Colonic mucosa (tissue), 4 donors: Measurements from ENCODE around the gene MIB2. TPM values are rescaled to one million over a fixed set of nuclear protein-coding genes. Genes with fewer than 3 reads are reported as not detected.

Experiments
- DNase-seq: peaks from one replicate; pipeline ENCODE4 v3.0.0-alpha.2; 2020
- H3K27ac ChIP-seq: fragments of 200-600 bp; one replicate; pipeline ENCODE4 v1.8.0; 2021
- H3K27me3 ChIP-seq: fragments of 200-600 bp; one replicate; pipeline ENCODE4 v1.8.0; 2021
- H3K36me3 ChIP-seq: fragments of 200-600 bp; one replicate; pipeline ENCODE4 v1.8.0; 2021
- H3K4me1 ChIP-seq: fragments of 200-600 bp; one replicate; pipeline ENCODE4 v1.8.0; 2021; ENCODE audit warnings: mild to moderate bottlenecking
- H3K4me3 ChIP-seq: fragments of 200-600 bp; one replicate; pipeline ENCODE4 v1.8.0; 2021
- H3K9ac ChIP-seq, 2 donors: one replicate each; pipeline ENCODE4 v1.7.0; 2013; ENCODE audit warnings: control low read depth in 2 of 2, low read depth in 2 of 2, low read length in 2 of 2
- H3K9me3 ChIP-seq: fragments of 200-600 bp; one replicate; pipeline ENCODE4 v1.8.0; 2021
- intact Hi-C: fragments of 100-400 bp; cut with DNase I; formaldehyde crosslinking; loops from one replicate; pipeline ENCODE4 v1.14.1; 2022
- total RNA-seq, 2 donors: library from RNA; stranded (reverse); fragmentation: NEBNext Ultra II Directional in 1 of 2; extraction: Animal tissue kit (Norgen Biotek cat#: 25700) in 1 of 2; gene quantifications; one replicate each; pipeline ENCODE4 v1.2.1, GENCODE V29; 2021
- TF ChIP-seq, protein P1 (sequence below): fragments of 200-600 bp; IDR thresholded peaks from one replicate; pipeline ENCODE4 v1.8.0; 2022; ENCODE audit warnings: antibody characterized with exemption, mild to moderate bottlenecking
- donor health status: healthy.
- donor health status: DM: no; HTN: no; CAD: no.
- donor health status: DM: no; HTN: no; CAD: no.

The MIB2 gene
- total RNA-seq, 2 donors from 2014 or later: 57.0 to 121 TPM

DNA sequence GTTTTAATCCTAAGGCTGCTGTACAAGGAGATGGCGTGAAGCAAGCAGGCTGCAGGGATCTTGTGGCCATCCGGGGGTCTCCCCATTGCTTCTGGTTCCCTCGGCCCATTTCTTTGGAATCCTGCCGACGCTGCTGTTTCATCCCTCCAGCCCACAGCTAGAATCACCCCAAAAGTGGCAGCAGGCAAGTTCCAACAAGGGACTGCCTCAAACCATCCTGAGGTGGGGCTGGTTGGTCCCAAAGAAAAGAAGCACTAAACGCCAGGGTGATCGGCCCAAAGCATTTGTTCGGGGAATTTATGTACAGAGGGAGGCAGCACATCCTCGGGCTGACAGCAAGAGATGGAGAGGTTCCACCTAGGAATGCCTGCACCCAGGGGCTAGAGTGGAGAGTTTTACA lies 4.5 kb upstream of the MIB2 start:
- peak; percentile 16 for DNase-seq
- no peak overlapping the region for H3K27ac ChIP-seq
- intact Hi-C loops: no loop called here

DNA sequence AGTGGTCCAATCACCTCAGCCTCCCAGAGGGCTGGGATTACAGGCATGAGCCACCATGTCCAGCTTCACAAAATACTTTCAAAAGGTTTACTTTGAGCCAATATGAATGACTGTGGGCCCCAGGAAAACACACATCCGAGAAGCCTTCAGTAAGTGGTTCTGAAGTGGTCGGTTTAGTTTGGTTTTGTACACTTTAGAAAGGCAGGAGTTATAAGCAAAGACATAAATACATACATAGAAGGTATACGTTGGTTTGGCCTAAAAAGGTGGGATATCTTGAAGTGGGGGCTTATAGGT lies 3.2 kb upstream of the MIB2 start:
- H3K27me3 ChIP-seq: no peaks in the 10 kb centered on the region
- H3K4me1 ChIP-seq: peaks cover 12% of the 10 kb centered on the region
- TF ChIP-seq, protein P1, sequence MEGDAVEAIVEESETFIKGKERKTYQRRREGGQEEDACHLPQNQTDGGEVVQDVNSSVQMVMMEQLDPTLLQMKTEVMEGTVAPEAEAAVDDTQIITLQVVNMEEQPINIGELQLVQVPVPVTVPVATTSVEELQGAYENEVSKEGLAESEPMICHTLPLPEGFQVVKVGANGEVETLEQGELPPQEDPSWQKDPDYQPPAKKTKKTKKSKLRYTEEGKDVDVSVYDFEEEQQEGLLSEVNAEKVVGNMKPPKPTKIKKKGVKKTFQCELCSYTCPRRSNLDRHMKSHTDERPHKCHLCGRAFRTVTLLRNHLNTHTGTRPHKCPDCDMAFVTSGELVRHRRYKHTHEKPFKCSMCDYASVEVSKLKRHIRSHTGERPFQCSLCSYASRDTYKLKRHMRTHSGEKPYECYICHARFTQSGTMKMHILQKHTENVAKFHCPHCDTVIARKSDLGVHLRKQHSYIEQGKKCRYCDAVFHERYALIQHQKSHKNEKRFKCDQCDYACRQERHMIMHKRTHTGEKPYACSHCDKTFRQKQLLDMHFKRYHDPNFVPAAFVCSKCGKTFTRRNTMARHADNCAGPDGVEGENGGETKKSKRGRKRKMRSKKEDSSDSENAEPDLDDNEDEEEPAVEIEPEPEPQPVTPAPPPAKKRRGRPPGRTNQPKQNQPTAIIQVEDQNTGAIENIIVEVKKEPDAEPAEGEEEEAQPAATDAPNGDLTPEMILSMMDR: no peak
- no peaks in the 10 kb centered on the region for H3K9me3 ChIP-seq
- peak overlapping the region in 1 of 2 donors; percentile 9 for H3K9ac ChIP-seq
- no peak overlapping the region for H3K27ac ChIP-seq
- DNase-seq: no peak
- no peak overlapping the region for H3K4me3 ChIP-seq
- H3K36me3 ChIP-seq: no peaks in the 10 kb centered on the region
- intact Hi-C loops: no loop called here

More for the DNA sequence above, 4.5 kb upstream of the MIB2 start:
- H3K4me1 ChIP-seq: peaks cover 7% of the 10 kb centered on the region
- no peak overlapping the region for H3K9ac ChIP-seq
- H3K9me3 ChIP-seq: no peaks in the 10 kb centered on the region
- H3K27me3 ChIP-seq: no peaks in the 10 kb centered on the region
- no peak overlapping the region for H3K4me3 ChIP-seq
- TF ChIP-seq, protein P1: no peak
- H3K36me3 ChIP-seq: no peaks in the 10 kb centered on the region

DNA sequence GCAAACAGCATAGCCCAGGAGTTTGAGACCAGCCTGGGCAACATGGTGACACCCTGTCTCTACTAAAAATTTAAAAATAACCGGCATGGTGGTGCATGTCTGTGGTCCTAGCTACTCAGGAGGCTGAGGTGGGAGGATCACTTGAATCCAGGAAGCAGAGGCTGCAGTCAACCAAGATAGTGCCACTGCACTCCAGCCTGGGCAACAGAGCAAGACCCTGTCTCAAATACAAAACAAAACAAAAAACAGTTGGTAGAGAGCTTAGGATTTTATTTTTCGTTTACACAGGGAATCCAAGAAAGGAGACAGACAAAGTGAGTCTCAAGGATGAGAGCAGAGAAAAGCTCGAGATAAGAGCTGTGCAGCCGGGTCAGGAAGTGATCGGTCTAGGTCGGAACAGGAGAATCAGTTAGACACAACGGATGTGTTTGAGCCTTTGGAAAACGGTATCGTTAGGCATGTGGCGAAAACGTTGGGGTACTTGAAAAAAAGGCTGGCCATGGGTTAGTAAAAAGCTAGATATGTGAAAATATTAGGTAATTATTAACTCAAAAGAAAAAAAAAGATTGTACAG lies 1.7 kb upstream of the MIB2 start:
- Histone ChIP-seq H3K27ac (peak overlapping the region; percentile 100), H3K36me3 (no peaks in the 10 kb centered on the region), H3K9ac (no peak overlapping the region), H3K4me1 (peaks cover 14% of the 10 kb centered on the region), H3K4me3 (no peak overlapping the region), H3K27me3 (no peaks in the 10 kb centered on the region), H3K9me3 (no peaks in the 10 kb centered on the region)
- TF ChIP-seq, protein P1: no peak
- intact Hi-C loops: no loop called here
- no peak for DNase-seq

DNA sequence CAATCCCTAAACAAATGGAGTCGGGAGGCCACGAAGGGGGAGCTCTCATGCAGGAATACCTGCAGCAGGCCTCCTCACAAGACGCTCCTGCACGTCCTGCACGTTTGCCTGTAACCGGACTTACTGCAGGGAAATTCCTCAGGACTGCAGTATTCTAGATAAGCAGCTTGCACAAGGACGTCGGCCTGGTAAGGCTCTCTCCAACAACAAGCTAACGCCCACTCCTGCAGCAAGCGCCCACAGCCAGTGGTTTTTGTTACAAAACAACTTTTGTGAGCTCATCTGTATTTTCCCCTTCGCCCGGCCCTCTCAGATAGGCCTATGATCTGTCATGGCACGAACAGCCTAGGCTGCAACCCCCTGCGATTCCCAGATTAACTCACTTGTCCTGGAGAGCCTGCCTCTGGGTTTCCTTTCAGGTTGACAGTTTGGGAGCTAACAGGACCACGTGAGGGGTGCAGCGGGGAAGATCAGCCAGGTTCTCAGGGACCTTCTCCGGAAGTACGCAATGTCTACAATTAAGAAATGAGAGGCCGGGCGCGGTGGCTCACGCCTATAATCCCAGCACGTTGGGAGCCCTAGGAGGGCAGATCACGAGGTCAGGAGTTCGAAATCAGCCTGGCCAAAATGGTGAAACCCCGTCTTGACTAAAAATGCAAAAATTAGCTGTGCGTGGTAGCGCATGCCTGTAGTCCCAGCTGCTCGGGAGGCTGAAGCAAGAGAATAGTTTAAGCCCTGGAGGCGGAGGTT lies 921 bp upstream of the MIB2 start:
- Histone ChIP-seq H3K27ac (peak overlapping the region; percentile 100), H3K9me3 (no peaks in the 10 kb centered on the region), H3K36me3 (no peaks in the 10 kb centered on the region), H3K27me3 (no peaks in the 10 kb centered on the region), H3K9ac (peak overlapping the region; percentile 52 to 84), H3K4me1 (peaks cover 14% of the 10 kb centered on the region), H3K4me3 (peak overlapping the region; percentile 95)
- peak; percentile 54 for DNase-seq
- TF ChIP-seq, protein P1: no peak
- intact Hi-C loops: no loop called here

DNA sequence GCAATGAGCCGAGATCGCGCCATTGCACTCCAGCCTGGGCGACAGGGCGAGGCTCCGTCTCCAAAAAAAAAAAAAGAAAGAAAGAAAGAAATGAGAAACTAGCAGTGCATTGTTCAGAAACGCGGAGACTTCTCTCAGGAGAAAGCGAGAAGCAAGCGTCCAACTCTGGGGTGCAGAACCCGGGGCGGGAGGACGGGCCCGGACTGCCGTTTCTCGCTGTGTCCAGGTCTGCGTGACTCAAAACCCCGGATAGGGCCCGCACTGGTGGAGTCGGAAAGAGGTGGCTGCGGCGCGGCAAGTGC lies 395 bp upstream of the MIB2 start:
- Histone ChIP-seq H3K4me3 (peak overlapping the region; percentile 95), H3K4me1 (peaks cover 14% of the 10 kb centered on the region), H3K9ac (peak overlapping the region; percentile 52 to 84), H3K27me3 (no peaks in the 10 kb centered on the region), H3K9me3 (no peaks in the 10 kb centered on the region), H3K36me3 (no peaks in the 10 kb centered on the region), H3K27ac (peak overlapping the region; percentile 100)
- no peak for DNase-seq
- TF ChIP-seq, protein P1: no peak
- intact Hi-C loops: no loop called here
